Activated T-cell treated with anti-CD3 and anti-CD28 coated beads, Interleukin-2, amount 50 U/mL, for 4 hours (primary cell): ENCODE measurements around the gene ACO1. TPM values are rescaled to one million over a fixed set of nuclear protein-coding genes. Genes with fewer than 3 reads are reported as not detected.

Source experiments
- ATAC-seq, 2 donors: fragments of 200-7000 bp; cut with Tn5 transposase; one replicate each; pipeline ENCODE4 v1.10.0; 2021
- DNase-seq: peaks from one replicate; pipeline ENCODE4 v3.0.0-alpha.2; 2020
- H3K27me3 Mint-ChIP-seq: one replicate; pipeline ENCODE4 v1.8.0; 2021; ENCODE audit warnings: low read depth, mixed read lengths
- H3K36me3 Mint-ChIP-seq: one replicate; pipeline ENCODE4 v1.8.0; 2022; ENCODE audit warnings: mixed read lengths; ENCODE audit not compliant: insufficient read depth
- H3K4me1 Mint-ChIP-seq: one replicate; pipeline ENCODE4 v1.8.0; 2021; ENCODE audit warnings: low read depth, mixed read lengths
- H3K4me3 Mint-ChIP-seq: one replicate; pipeline ENCODE4 v1.8.0; 2021; ENCODE audit warnings: mild to moderate bottlenecking, moderate library complexity, mixed read lengths
- H3K9me3 Mint-ChIP-seq: one replicate; pipeline ENCODE4 v1.8.0; 2021; ENCODE audit warnings: mixed read lengths
- total RNA-seq, 3 donors: library from RNA; stranded (reverse); gene quantifications; one replicate each; pipeline ENCODE4 v1.2.1, GENCODE V29; 2021

Gene ACO1
- total RNA-seq, 3 donors from 2014 or later, result 5.5 to 6.3 (median 6.2) TPM

- Mint-ChIP-seq H3K4me1 (no peaks in the 10 kb centered on the region), H3K27me3 (no peaks in the 10 kb centered on the region), H3K4me3 (no peak overlapping the region), H3K36me3 (peaks cover 2% of the 10 kb centered on the region), H3K9me3 (no peaks in the 10 kb centered on the region)
- ATAC-seq, result no peak
- DNase-seq, result no peak
These were observed 11.2 kb downstream of the ACO1 start for GRCh38 chr9:32395510-32396216.

- H3K36me3 Mint-ChIP-seq, result peaks cover 4% of the 10 kb centered on the region
- no peak overlapping the region for H3K4me3 Mint-ChIP-seq
- ATAC-seq, result no peak
- no peak for DNase-seq
- H3K4me1 Mint-ChIP-seq, result no peaks in the 10 kb centered on the region
- H3K27me3 Mint-ChIP-seq, result no peaks in the 10 kb centered on the region
- H3K9me3 Mint-ChIP-seq, result no peaks in the 10 kb centered on the region
These were observed 13.8 kb downstream of the ACO1 start for GRCh38 chr9:32398207-32398606.

- Mint-ChIP-seq H3K36me3 (peaks cover 5% of the 10 kb centered on the region), H3K4me3 (no peak overlapping the region), H3K9me3 (no peaks in the 10 kb centered on the region), H3K27me3 (no peaks in the 10 kb centered on the region), H3K4me1 (no peaks in the 10 kb centered on the region)
- no peak for DNase-seq
- ATAC-seq, result no peak
These were observed 14.8 kb downstream of the ACO1 start for GRCh38 chr9:32399110-32399815.

GRCh38 chr9:32401488-32401887 is 17.0 kb downstream of the ACO1 start:
- no peaks in the 10 kb centered on the region for H3K27me3 Mint-ChIP-seq
- no peak for ATAC-seq
- DNase-seq, result no peak
- H3K9me3 Mint-ChIP-seq, result no peaks in the 10 kb centered on the region
- peaks cover 14% of the 10 kb centered on the region for H3K36me3 Mint-ChIP-seq
- no peaks in the 10 kb centered on the region for H3K4me1 Mint-ChIP-seq
- no peak overlapping the region for H3K4me3 Mint-ChIP-seq

GRCh38 chr9:32403567-32404260 is 19.3 kb downstream of the ACO1 start:
- Mint-ChIP-seq H3K4me1 (no peaks in the 10 kb centered on the region), H3K27me3 (no peaks in the 10 kb centered on the region), H3K36me3 (peaks cover 31% of the 10 kb centered on the region), H3K4me3 (no peak overlapping the region), H3K9me3 (no peaks in the 10 kb centered on the region)
- no peak for ATAC-seq
- no peak for DNase-seq

- Mint-ChIP-seq H3K36me3 (peaks cover 36% of the 10 kb centered on the region), H3K27me3 (no peaks in the 10 kb centered on the region), H3K4me1 (no peaks in the 10 kb centered on the region), H3K9me3 (no peaks in the 10 kb centered on the region), H3K4me3 (no peak overlapping the region)
- DNase-seq, result no peak
- no peak for ATAC-seq
These were observed 20.0 kb downstream of the ACO1 start for GRCh38 chr9:32404402-32404801.

GRCh38 chr9:32404856-32405255 is 20.4 kb downstream of the ACO1 start:
- Mint-ChIP-seq H3K4me3 (no peak overlapping the region), H3K27me3 (no peaks in the 10 kb centered on the region), H3K36me3 (peaks cover 39% of the 10 kb centered on the region), H3K9me3 (no peaks in the 10 kb centered on the region), H3K4me1 (no peaks in the 10 kb centered on the region)
- DNase-seq (no peak), ATAC-seq (no peak)

- Mint-ChIP-seq H3K36me3 (peaks cover 41% of the 10 kb centered on the region), H3K4me1 (no peaks in the 10 kb centered on the region), H3K4me3 (no peak overlapping the region), H3K27me3 (no peaks in the 10 kb centered on the region), H3K9me3 (no peaks in the 10 kb centered on the region)
- ATAC-seq (no peak), DNase-seq (no peak)
These were observed 21.1 kb downstream of the ACO1 start for GRCh38 chr9:32405506-32405905.

GRCh38 chr9:32406046-32406445 is 21.6 kb downstream of the ACO1 start:
- Mint-ChIP-seq H3K36me3 (peaks cover 45% of the 10 kb centered on the region), H3K4me3 (no peak overlapping the region), H3K9me3 (no peaks in the 10 kb centered on the region), H3K27me3 (no peaks in the 10 kb centered on the region), H3K4me1 (no peaks in the 10 kb centered on the region)
- DNase-seq (no peak), ATAC-seq (no peak)

GRCh38 chr9:32411753-32412152 is 27.3 kb downstream of the ACO1 start:
- H3K27me3 Mint-ChIP-seq, result no peaks in the 10 kb centered on the region
- no peak overlapping the region for H3K4me3 Mint-ChIP-seq
- ATAC-seq, result no peak
- no peak for DNase-seq
- H3K9me3 Mint-ChIP-seq, result no peaks in the 10 kb centered on the region
- H3K4me1 Mint-ChIP-seq, result no peaks in the 10 kb centered on the region
- peaks cover 33% of the 10 kb centered on the region for H3K36me3 Mint-ChIP-seq

- Mint-ChIP-seq H3K9me3 (no peaks in the 10 kb centered on the region), H3K4me1 (no peaks in the 10 kb centered on the region), H3K36me3 (peaks cover 29% of the 10 kb centered on the region), H3K4me3 (no peak overlapping the region), H3K27me3 (no peaks in the 10 kb centered on the region)
- ATAC-seq, result no peak
- DNase-seq, result no peak
These were observed 28.0 kb downstream of the ACO1 start for GRCh38 chr9:32412440-32412839.

- H3K4me1 Mint-ChIP-seq, result no peaks in the 10 kb centered on the region
- H3K9me3 Mint-ChIP-seq, result no peaks in the 10 kb centered on the region
- no peak overlapping the region for H3K4me3 Mint-ChIP-seq
- no peak for ATAC-seq
- no peaks in the 10 kb centered on the region for H3K27me3 Mint-ChIP-seq
- H3K36me3 Mint-ChIP-seq, result peaks cover 26% of the 10 kb centered on the region
- no peak for DNase-seq
These were observed 29.0 kb downstream of the ACO1 start for GRCh38 chr9:32413424-32413823.

GRCh38 chr9:32414856-32415255 is 30.4 kb downstream of the ACO1 start:
- ATAC-seq (no peak), DNase-seq (no peak)
- H3K4me3 Mint-ChIP-seq, result no peak overlapping the region
- no peaks in the 10 kb centered on the region for H3K4me1 Mint-ChIP-seq
- H3K9me3 Mint-ChIP-seq, result no peaks in the 10 kb centered on the region
- no peaks in the 10 kb centered on the region for H3K27me3 Mint-ChIP-seq
- peaks cover 19% of the 10 kb centered on the region for H3K36me3 Mint-ChIP-seq

GRCh38 chr9:32419921-32420320 is 35.5 kb downstream of the ACO1 start:
- Mint-ChIP-seq H3K4me1 (no peaks in the 10 kb centered on the region), H3K36me3 (peaks cover 17% of the 10 kb centered on the region), H3K27me3 (no peaks in the 10 kb centered on the region), H3K9me3 (no peaks in the 10 kb centered on the region), H3K4me3 (no peak overlapping the region)
- DNase-seq (no peak), ATAC-seq (no peak)
